ENCODE results near the gene INTS15.

The INTS15 gene

GRCh38 chr7:6642239-6642839 is 52.5 kb downstream of the INTS15 start:
- DNase-seq = no peak

- no peak for DNase-seq
Measured at GRCh38 chr7:6642861-6643640, 53.2 kb downstream of the INTS15 start.

DNA sequence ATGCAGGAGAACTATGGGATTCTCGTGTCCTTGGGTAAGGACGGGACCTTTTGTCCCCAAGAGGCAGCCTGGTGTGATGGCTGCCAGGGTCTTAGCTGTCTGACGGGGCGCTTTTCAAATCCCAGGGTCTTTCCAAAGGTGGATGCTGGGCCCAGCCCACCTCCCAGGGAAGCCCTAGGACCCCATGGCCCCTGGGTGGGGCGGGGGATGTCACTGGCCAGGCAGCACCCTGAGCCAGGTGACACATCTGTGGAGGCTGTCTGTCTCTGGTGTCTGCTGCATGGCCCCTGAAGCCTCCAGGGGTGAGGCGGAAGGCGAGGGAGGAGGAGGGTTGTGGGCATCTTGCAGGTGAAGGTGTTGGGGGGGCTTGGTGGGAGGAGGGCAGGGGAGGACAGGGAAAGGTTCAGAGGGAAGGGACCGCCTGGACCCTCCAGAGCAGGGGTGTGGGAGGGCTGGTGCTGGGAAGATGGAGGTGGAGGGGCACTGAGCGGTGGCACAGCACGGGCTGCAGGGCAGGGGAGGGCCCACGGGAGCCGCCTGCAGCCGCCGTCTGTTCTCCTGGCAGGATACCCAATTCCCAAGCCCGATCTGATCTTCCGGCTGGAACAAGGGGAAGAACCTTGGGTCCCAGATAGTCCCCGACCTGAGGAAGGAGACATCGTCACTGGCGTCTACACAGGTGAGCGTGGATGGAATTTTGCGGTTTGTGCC is 54.2 kb downstream of the INTS15 start:
- DNase-seq = no peak

DNA sequence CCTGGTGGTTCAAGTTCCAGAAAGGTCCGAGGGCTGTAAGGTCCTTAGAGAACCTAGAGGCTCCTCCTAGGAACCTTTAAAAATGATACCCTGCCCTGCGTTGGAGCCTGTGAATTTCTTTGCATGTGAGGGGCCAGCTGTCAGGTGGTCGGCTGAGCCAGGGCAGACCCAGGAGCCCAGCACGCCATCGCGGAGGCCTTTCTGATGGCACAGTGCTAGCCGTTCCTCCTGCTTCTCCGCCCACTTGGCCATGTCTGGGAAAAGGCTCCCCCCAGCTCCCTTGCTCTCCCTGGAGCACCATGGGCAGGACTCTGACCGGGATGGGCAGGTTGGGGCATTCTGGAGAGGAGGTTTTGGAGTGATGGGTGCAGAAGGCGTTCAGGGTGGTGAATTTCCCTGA is 54.9 kb downstream of the INTS15 start:
- DNase-seq = no peak

DNA sequence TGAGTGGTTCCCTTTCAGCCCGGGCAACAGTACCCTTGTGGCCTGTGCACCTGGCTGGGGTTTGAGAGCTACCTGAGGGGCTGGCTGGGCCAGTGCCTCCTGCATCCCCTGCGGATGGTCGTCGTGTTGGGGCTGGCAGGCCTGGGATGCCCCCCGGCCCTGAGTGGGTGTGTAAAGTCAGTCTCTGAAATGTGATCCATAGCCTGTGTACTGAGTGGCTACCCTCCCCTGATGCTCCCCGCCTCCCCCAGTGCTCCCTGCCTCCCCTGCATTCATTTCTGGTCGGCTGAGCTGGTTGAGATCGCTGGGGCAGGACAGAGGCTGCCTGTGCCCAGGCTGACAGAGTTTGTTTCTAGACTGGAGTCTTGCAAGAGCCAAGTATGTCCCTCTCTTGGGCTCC is 56.6 kb downstream of the INTS15 start:
- DNase-seq = no peak

- no peak for DNase-seq
Measured at GRCh38 chr7:6647080-6647479, 57.3 kb downstream of the INTS15 start.

DNA sequence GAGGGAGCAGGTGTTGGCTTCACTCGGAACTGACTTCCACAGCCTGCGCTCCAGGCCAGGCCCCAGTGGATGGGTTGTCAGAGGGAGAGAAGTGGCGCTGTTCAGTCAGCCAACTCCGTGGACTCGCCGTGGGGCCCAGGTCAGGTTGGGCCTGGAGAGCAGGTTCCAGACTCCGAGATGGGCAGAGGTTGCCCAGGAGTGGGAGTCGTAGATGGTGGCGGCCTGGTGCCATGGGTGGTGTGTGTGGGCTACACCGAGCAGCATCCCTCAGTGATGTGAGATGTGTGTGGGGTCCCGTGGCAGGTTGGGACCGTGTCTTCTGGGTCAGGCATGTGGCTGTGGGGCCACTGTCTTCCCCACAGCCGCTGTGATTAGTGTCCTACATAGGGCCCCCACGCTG is 57.7 kb downstream of the INTS15 start:
- no peak for DNase-seq

DNA sequence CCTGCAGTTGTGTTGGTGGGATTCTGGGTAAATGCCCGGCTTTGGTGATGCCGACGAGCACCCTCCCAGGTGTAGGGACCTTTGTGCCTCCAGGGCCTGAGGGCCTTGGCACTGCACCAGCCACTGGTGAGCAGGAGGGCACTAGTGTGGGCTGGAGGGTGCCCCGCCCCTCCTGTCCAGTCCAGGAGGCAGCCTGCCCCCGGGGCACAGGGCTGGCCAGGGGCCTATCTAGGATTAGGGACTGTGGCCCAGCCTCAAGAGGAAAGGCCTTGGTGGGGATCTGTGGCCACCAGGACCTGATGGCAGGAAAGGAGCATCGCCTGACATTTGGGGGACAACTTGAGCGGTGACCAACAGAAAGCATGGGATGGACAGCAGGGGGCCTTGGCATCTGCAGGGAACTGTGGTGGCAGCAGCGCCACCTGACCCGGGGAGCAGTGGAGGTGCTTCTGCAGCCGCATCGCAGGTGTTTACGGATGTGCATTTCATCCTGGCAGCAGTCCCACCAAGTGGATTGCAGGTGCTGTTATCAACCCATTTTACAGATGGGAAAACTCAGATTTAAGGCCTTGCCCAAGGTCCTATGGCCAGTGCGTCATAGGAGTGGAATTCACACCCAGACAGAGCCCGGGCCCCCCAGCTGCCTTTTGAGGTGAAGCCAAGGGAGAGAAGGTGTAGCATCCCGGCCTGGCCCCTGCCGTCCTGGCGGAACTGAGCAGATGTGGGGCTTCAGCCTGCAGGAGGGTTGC is 58.4 kb downstream of the INTS15 start:
- DNase-seq = no peak

- no peak for DNase-seq
Measured at GRCh38 chr7:6648815-6649104, 58.9 kb downstream of the INTS15 start.

GRCh38 chr7:6649241-6649961 is 59.6 kb downstream of the INTS15 start:
- DNase-seq = no peak

DNA sequence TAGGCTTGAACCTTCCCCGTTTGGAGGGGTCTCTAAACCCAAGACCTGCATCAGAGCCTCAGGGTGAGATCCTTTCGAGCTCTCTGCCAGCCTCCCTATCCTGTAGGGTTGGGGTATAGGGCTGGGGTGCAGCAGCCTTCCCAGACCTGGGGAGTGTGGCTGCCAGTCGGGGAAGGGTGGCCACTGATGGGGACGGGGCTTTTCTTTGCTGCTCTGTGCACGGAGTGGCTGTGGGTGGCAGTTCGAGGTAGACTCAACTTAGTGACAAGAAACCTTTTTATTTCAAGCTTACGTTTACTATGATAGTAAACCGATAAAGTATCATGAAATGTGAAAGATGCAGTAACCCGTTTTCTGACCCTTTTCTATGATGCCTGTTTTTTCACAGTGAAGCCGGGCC is 60.3 kb downstream of the INTS15 start:
- DNase-seq = no peak

DNA sequence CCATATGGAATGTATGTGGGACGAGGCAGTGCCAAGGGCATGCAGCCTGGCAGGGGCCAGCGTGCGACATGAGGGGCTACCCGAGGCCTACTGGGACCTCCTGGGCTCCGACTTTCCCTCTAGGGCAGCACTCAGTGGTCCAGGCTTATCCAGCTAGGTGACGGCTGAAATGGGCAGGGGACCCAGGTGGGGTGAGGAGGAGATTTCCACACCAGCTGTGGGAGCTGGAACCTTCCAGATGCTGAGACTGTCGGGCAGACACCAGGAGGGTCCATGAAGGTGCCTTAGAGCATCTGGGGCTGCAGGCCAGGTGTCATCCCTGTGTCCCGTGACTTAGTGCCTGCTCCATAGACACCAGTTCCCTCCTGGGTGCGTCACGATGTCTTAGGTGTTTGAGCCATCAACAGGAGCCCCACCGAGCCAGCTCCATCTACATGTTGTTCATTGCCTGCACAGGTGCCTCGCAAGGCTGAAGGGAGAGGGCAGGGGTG is 60.7 kb downstream of the INTS15 start:
- no peak for DNase-seq

DNA sequence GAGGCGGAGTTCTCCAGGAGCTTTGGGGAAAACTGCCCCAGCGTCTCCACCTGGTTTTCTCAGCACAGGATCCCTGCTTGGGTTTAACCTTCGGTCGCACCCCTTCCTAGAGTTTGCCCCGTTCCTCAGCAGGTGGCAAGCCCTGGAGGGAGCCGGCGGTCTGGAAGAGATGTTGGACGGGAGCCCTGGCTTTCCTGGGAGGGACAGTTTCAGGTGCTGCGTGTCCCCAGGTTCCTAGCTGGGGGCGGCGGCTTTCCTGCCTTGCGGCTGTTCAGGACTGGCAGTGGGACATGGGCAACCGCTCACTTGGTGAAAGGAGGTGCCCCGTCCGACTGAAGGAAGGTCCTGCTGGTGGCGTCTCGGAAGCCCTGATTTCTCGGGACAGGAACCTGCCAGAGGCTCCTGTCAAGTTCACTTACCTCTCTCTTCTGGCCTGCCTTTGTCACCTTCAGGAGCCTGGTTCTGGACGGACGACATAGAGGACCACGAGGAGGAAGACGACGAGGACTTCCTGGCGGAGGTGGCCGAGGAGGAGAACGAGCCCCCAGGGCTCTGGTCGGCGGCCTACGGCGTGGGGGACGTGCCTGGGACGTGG is 62.1 kb downstream of the INTS15 start:
- no peak for DNase-seq

- DNase-seq = no peak
Measured at GRCh38 chr7:6652446-6653011, 62.7 kb downstream of the INTS15 start.

DNA sequence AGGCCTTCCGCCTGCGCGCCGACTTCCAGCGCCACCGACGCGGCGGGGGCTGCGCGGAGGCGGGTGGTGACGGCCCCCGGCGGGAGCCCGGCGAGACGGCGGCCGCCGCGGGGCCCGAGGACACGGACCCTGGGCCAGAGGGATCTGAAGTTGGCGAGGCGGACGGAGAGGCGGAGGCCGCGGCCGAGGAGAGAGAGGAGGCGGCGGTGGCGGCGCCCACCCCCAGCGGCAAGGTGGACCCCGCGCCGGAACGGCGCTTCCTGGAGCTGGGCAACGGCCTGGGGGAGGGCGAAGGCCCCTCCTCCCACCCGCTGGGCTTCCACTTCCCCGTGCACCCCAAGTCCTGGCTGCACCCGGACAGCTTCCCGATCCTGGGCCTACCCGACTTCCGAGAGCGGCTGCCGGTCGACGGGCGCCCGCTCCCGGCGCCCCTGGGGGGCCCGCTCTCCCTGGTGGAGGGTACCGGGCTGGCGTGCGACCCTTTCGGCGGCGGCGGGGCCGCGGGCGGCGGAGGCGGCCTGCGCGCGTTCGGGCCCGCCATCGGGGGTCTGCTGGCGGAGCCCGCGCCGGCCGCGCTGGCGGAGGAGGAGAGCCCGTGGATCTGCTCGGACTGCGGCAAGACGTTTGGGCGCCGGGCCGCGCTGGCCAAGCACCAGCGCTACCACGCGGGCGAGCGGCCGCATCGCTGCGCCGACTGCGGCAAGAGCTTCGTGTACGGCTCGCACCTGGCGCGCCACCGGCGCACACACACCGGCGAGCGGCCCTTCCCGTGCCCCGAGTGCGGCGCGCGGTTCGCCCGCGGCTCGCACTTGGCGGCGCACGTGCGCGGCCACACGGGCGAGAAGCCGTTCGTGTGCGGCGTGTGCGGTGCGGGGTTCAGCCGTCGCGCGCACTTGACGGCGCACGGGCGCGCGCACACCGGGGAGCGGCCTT is 63.5 kb downstream of the INTS15 start:
- no peak for DNase-seq

- DNase-seq = no peak
Measured at GRCh38 chr7:6654113-6654841, 64.5 kb downstream of the INTS15 start.

- no peak for DNase-seq
Measured at GRCh38 chr7:6654842-6655610, 65.2 kb downstream of the INTS15 start.
